GM18498 (cell line): ENCODE results near the gene PMIS2.
A peak's percentile ranks its signal among the peaks of the same experiment; 100 is the strongest.
"Not testable (repeated sequence)": the region's sequence is repeated elsewhere in the genome, so short reads cannot be mapped to it uniquely, and the experiment has no call there.

Experiments
- ATAC-seq: cut with Tn5 transposase; IDR thresholded peaks from one replicate; pipeline ENCODE4 v1.9.1; 2021; ENCODE audit warnings: mild to moderate bottlenecking, moderate library complexity; ENCODE audit not compliant: unreplicated experiment

PMIS2 gene

GRCh38 chr19:35587321-35587720, 1.3 kb downstream of the PMIS2 start:
- ATAC-seq: no peak

- ATAC-seq: no peak
Measured at GRCh38 chr19:35590875-35591274, 4.9 kb downstream of the PMIS2 start.

GRCh38 chr19:35592226-35592625, 6.3 kb downstream of the PMIS2 start:
- no peak for ATAC-seq

GRCh38 chr19:35595026-35595425, 9.1 kb downstream of the PMIS2 start:
- not testable (repeated sequence) for ATAC-seq

GRCh38 chr19:35595928-35596327, 10.0 kb downstream of the PMIS2 start:
- ATAC-seq: no peak

GRCh38 chr19:35596366-35596999, 10.5 kb downstream of the PMIS2 start:
- peak; percentile 74 for ATAC-seq

- no peak for ATAC-seq
Measured at GRCh38 chr19:35601971-35602370, 16.0 kb downstream of the PMIS2 start.

- not testable (repeated sequence) for ATAC-seq
Measured at GRCh38 chr19:35604436-35604835, 18.5 kb downstream of the PMIS2 start.

GRCh38 chr19:35607170-35607569, 21.2 kb downstream of the PMIS2 start:
- ATAC-seq: not testable (repeated sequence)

- ATAC-seq: no peak
Measured at GRCh38 chr19:35607661-35608060, 21.7 kb downstream of the PMIS2 start.

GRCh38 chr19:35608251-35608650, 22.3 kb downstream of the PMIS2 start:
- no peak for ATAC-seq

GRCh38 chr19:35609851-35610353, 23.9 kb downstream of the PMIS2 start:
- no peak for ATAC-seq

- no peak for ATAC-seq
Measured at GRCh38 chr19:35612224-35612558, 26.2 kb downstream of the PMIS2 start.

GRCh38 chr19:35612559-35613321, 26.8 kb downstream of the PMIS2 start, which contains the start of gene HAUS5:
HAUS5 (plus strand) TSS chr19:35612735; CDS start chr19:35612795, 60 bp downstream.
- ATAC-seq: peak; percentile 90

- no peak for ATAC-seq
Measured at GRCh38 chr19:35613574-35613973, 27.6 kb downstream of the PMIS2 start.

GRCh38 chr19:35615036-35615435, 29.1 kb downstream of the PMIS2 start:
- no peak for ATAC-seq

- no peak for ATAC-seq
Measured at GRCh38 chr19:35618857-35619256, 32.9 kb downstream of the PMIS2 start.

- ATAC-seq: no peak
Measured at GRCh38 chr19:35619290-35619923, 33.4 kb downstream of the PMIS2 start.

- no peak for ATAC-seq
Measured at GRCh38 chr19:35620001-35620400, 34.0 kb downstream of the PMIS2 start.

GRCh38 chr19:35621708-35622107, 35.7 kb downstream of the PMIS2 start:
- no peak for ATAC-seq

GRCh38 chr19:35622750-35623149, 36.8 kb downstream of the PMIS2 start:
- ATAC-seq: no peak
